Panc1 (cell line): ENCODE measurements around the gene FAM131A.

Source experiments
- POLR2AphosphoS5 ChIP-seq: IDR thresholded peaks from 2 replicates; pipeline ENCODE4 v1.6.1; 2012; ENCODE audit warnings: mild to moderate bottlenecking, low read depth, low read length, moderate library complexity
- SIN3A ChIP-seq: IDR thresholded peaks from 2 replicates; pipeline ENCODE4 v1.6.1; 2012; ENCODE audit warnings: low read depth, mild to moderate bottlenecking, low read length, moderate library complexity, borderline replicate concordance; ENCODE audit not compliant: insufficient read depth
- TCF7L2 ChIP-seq: IDR thresholded peaks from 2 replicates; pipeline ENCODE4 v1.6.1; 2011; ENCODE audit warnings: mild to moderate bottlenecking, low read depth, low read length, inconsistent platforms
- TF ChIP-seq, protein P1 (sequence below): fragments of 450-650 bp; IDR thresholded peaks from 2 replicates; pipeline ENCODE4 v1.5.1; 2017; ENCODE audit warnings: mild to moderate bottlenecking

DNA sequence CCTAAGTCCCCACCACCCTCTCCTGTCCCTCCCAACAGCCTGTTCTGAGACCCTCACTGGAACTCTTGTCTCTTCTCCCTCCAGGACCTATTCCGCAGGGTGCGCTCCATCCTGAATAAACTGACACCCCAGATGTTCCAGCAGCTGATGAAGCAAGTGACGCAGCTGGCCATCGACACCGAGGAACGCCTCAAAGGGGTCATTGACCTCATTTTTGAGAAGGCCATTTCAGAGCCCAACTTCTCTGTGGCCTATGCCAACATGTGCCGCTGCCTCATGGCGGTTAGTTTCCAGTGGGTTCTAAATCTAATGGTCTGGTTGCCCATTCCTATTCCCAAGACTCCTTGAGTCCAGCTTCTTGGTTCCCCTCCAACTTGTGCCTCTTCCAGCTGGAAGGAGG lies 13.7 kb upstream of the FAM131A start:
- TF ChIP-seq, protein P1, sequence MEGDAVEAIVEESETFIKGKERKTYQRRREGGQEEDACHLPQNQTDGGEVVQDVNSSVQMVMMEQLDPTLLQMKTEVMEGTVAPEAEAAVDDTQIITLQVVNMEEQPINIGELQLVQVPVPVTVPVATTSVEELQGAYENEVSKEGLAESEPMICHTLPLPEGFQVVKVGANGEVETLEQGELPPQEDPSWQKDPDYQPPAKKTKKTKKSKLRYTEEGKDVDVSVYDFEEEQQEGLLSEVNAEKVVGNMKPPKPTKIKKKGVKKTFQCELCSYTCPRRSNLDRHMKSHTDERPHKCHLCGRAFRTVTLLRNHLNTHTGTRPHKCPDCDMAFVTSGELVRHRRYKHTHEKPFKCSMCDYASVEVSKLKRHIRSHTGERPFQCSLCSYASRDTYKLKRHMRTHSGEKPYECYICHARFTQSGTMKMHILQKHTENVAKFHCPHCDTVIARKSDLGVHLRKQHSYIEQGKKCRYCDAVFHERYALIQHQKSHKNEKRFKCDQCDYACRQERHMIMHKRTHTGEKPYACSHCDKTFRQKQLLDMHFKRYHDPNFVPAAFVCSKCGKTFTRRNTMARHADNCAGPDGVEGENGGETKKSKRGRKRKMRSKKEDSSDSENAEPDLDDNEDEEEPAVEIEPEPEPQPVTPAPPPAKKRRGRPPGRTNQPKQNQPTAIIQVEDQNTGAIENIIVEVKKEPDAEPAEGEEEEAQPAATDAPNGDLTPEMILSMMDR = no peak
- no peak; the same call in 1 of the 2 replicates for TF ChIP-seq POLR2AphosphoS5
- no peak for TF ChIP-seq SIN3A
- no peak for TF ChIP-seq TCF7L2
